ENCODE measurements around the gene DGKA. TPM values are rescaled to one million over a fixed set of nuclear protein-coding genes. Genes with fewer than 3 reads are reported as not detected.
"Not testable (repeated sequence)": the region's sequence is repeated elsewhere in the genome, so short reads cannot be mapped to it uniquely, and the experiment has no call there.

The DGKA gene
- total RNA-seq, 1 experiment from 2014 or later, result 27.2 TPM

DNA sequence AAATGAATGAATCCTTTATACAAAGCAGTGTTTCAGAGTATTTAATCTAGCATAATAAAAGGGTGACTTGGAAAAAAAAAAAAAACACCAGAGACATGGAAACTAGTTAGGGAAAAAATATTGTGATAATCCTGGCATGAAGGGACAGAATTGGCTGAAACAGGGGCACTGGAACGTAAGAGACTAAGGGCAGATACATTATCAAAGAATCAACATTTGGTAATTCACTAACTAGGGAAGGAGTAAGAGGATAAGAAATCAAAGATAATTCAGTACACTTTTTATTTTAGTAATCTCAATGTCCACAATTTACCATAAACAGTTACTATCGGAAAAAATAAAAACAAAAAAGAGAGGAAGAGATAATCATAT is 21.5 kb upstream of the DGKA start:
- Histone ChIP-seq H3K36me3 (ENCODE audit: low read depth, low read length) (peaks cover 8% of the 10 kb centered on the region; the same call in 1 of the 2 replicates), H3K9me2 (replicated peaks; ENCODE audit: low read length) (no peaks in the 10 kb centered on the region), H4K20me1 (ENCODE audit: low read length) (no peaks in the 10 kb centered on the region), H3K4me2 (ENCODE audit: low read length) (peak overlapping the region; percentile 2; the same call in 1 of the 2 replicates), H3K9me3 (ENCODE audit: low read length) (no peaks in the 10 kb centered on the region), H3K27me3 (ENCODE audit: low read length) (no peaks in the 10 kb centered on the region), H3K9ac (ENCODE audit: low read length) (no peak overlapping the region), H3F3A (ENCODE audit: low read length, unreplicated experiment) (no peaks in the 10 kb centered on the region), H3K4me1 (ENCODE audit: insufficient read depth, low read length) (peaks cover 13% of the 10 kb centered on the region; the same call in 1 of the 2 replicates), H3K4me3 (ENCODE audit: low read length) (no peak overlapping the region), H3K79me2 (ENCODE audit: low read length) (0 out of 2 replicates have a peak, but pooled peaks cover 8% of the 10 kb centered on the region), H2AFZ (ENCODE audit: low read length) (no peak overlapping the region), H3K27ac (ENCODE audit: low read length) (no peak overlapping the region)
- DNase-seq (no peak), ATAC-seq (no peak)
- intact Hi-C loops (cut with micrococcal nuclease), result no loop called here
- CTCF ChIA-PET, result no interaction called here
- TF ChIP-seq, protein P1, sequence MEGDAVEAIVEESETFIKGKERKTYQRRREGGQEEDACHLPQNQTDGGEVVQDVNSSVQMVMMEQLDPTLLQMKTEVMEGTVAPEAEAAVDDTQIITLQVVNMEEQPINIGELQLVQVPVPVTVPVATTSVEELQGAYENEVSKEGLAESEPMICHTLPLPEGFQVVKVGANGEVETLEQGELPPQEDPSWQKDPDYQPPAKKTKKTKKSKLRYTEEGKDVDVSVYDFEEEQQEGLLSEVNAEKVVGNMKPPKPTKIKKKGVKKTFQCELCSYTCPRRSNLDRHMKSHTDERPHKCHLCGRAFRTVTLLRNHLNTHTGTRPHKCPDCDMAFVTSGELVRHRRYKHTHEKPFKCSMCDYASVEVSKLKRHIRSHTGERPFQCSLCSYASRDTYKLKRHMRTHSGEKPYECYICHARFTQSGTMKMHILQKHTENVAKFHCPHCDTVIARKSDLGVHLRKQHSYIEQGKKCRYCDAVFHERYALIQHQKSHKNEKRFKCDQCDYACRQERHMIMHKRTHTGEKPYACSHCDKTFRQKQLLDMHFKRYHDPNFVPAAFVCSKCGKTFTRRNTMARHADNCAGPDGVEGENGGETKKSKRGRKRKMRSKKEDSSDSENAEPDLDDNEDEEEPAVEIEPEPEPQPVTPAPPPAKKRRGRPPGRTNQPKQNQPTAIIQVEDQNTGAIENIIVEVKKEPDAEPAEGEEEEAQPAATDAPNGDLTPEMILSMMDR (conservative IDR thresholded peaks at IDR 0.05; ENCODE audit: low read depth, low read length), result no peak
- TF ChIP-seq EZH2phosphoT487 (IDR thresholded peaks at IDR 0.05; ENCODE audit: borderline replicate concordance, low read length), result no peak
- TF ChIP-seq EZH2 (IDR thresholded peaks at IDR 0.05; ENCODE audit: low read length, unreplicated experiment), result no peak
- POLR2A ChIA-PET (ENCODE audit: unreplicated experiment), result interaction anchor here (1.4 kb wide), 1 partner anchor 92 kb away, joined by 4 read pairs; the partner anchor contains the start of genes ORMDL2 and SARNP
- no TSS peak for BruUV-seq (replicated peaks)

DNA sequence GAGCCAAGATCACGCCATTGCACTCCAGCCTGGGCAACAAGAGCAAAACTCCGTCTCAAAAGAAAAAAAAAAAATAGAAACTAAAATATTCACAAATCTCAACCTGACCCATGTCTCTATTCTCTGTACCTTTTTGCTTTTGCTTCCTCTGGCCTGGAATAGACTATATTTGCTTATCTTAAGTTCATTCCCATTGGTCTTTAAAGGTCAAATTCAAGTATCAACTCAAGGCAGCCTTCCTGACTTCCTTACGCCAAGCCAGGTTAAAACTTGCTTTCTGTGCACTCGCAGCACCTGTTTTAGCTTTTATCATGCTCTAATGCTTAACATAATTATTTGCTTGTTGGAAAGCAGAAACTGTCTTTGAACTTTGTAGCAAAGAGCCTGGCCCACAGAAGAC is 18.1 kb upstream of the DGKA start:
- H3K9me3 ChIP-seq (ENCODE audit: low read length), result no peaks in the 10 kb centered on the region
- H3K4me1 ChIP-seq (ENCODE audit: insufficient read depth, low read length), result peaks cover 16% of the 10 kb centered on the region; the same call in 1 of the 2 replicates
- H2AFZ ChIP-seq (ENCODE audit: low read length), result no peak overlapping the region
- no peak overlapping the region for H3K9ac ChIP-seq (ENCODE audit: low read length)
- H3F3A ChIP-seq (ENCODE audit: low read length, unreplicated experiment), result peaks cover 3% of the 10 kb centered on the region
- no peak overlapping the region for H3K4me3 ChIP-seq (ENCODE audit: low read length)
- DNase-seq, result no peak
- intact Hi-C loops (cut with micrococcal nuclease), result no loop called here
- ChIA-PET POLR2A (ENCODE audit: unreplicated experiment) (no interaction called here), CTCF (no interaction called here)
- no peaks in the 10 kb centered on the region for H4K20me1 ChIP-seq (ENCODE audit: low read length)
- BruUV-seq (replicated peaks), result no TSS peak
- H3K27ac ChIP-seq (ENCODE audit: low read length), result no peak overlapping the region
- peaks cover 36% of the 10 kb centered on the region for H3K79me2 ChIP-seq (ENCODE audit: low read length)
- no peaks in the 10 kb centered on the region for H3K27me3 ChIP-seq (ENCODE audit: low read length)
- no peaks in the 10 kb centered on the region for H3K9me2 ChIP-seq (replicated peaks; ENCODE audit: low read length)
- peaks cover 8% of the 10 kb centered on the region; the same call in 1 of the 2 replicates for H3K36me3 ChIP-seq (ENCODE audit: low read depth, low read length)
- TF ChIP-seq EZH2 (IDR thresholded peaks at IDR 0.05; ENCODE audit: low read length, unreplicated experiment) (no peak), EZH2phosphoT487 (IDR thresholded peaks at IDR 0.05; ENCODE audit: borderline replicate concordance, low read length) (no peak)
- TF ChIP-seq, protein P1 (conservative IDR thresholded peaks at IDR 0.05; ENCODE audit: low read depth, low read length), result no peak
- ATAC-seq, result no peak
- H3K4me2 ChIP-seq (ENCODE audit: low read length), result no peak overlapping the region

DNA sequence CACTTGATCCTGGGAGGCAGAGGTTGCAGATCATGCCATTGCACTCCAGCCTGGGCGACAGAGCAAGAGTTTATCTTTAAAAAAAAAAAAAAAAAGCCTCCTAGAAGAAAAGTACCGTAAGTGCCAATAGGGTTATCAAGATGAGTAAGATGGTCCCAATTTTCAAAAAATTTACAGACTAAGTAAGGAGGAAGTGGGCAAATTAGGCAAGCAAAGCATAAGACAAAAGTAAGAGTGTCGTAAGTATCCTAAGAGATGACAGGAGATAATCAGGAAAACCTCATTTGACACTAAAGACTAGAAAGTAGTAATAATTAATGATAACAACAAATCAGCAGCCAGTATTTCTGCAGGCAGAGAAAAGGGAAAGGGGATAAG is 15.5 kb upstream of the DGKA start:
- DNase-seq, result no peak
- BruUV-seq (replicated peaks), result no TSS peak
- no peak overlapping the region for H3K4me2 ChIP-seq (ENCODE audit: low read length)
- no peak overlapping the region for H3K9ac ChIP-seq (ENCODE audit: low read length)
- no peaks in the 10 kb centered on the region for H3K9me2 ChIP-seq (replicated peaks; ENCODE audit: low read length)
- H2AFZ ChIP-seq (ENCODE audit: low read length), result no peak overlapping the region
- no peaks in the 10 kb centered on the region for H3K9me3 ChIP-seq (ENCODE audit: low read length)
- H3F3A ChIP-seq (ENCODE audit: low read length, unreplicated experiment), result peaks cover 3% of the 10 kb centered on the region
- intact Hi-C loops (cut with micrococcal nuclease), result no loop called here
- peaks cover 28% of the 10 kb centered on the region for H3K4me1 ChIP-seq (ENCODE audit: insufficient read depth, low read length)
- H3K27me3 ChIP-seq (ENCODE audit: low read length), result no peaks in the 10 kb centered on the region
- CTCF ChIA-PET, result interaction anchor here (0.6 kb wide), 2 partner anchors 27 to 171 kb away, joined by 3 to 4 read pairs; no protein-coding TSS in a partner anchor
- no peak for ATAC-seq
- H3K79me2 ChIP-seq (ENCODE audit: low read length), result peaks cover 56% of the 10 kb centered on the region
- no peak overlapping the region for H3K4me3 ChIP-seq (ENCODE audit: low read length)
- POLR2A ChIA-PET (ENCODE audit: unreplicated experiment), result no interaction called here
- no peak overlapping the region for H3K27ac ChIP-seq (ENCODE audit: low read length)
- H3K36me3 ChIP-seq (ENCODE audit: low read depth, low read length), result peaks cover 8% of the 10 kb centered on the region; the same call in 1 of the 2 replicates
- H4K20me1 ChIP-seq (ENCODE audit: low read length), result no peaks in the 10 kb centered on the region
- TF ChIP-seq, protein P1 (conservative IDR thresholded peaks at IDR 0.05; ENCODE audit: low read depth, low read length), result no peak
- TF ChIP-seq EZH2 (IDR thresholded peaks at IDR 0.05; ENCODE audit: low read length, unreplicated experiment), result no peak
- no peak for TF ChIP-seq EZH2phosphoT487 (IDR thresholded peaks at IDR 0.05; ENCODE audit: borderline replicate concordance, low read length)

DNA sequence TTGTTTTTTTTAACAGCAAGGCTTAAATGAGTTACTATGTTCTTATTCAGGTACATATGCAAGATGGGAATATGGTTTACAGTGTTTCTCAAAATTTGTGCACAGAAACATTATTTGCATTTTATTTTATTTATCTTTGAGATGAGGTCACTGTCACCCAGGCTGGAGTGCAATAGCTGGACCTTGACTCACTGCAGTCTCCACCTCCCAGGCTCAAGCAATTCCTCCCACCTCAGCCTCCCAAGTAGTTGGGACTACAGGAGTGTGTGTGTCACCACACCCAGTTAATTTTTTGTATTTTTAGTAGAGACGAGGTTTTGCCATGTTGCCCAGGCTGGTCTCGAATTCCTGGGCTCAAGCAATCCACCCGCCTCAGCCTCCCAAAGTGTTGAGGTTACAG is 11.9 kb upstream of the DGKA start:
- CTCF ChIA-PET; BruUV-seq (replicated peaks); POLR2A ChIA-PET (ENCODE audit: unreplicated experiment); H3K9ac ChIP-seq (ENCODE audit: low read length); H4K20me1 ChIP-seq (ENCODE audit: low read length); H3K4me3 ChIP-seq (ENCODE audit: low read length); H2AFZ ChIP-seq (ENCODE audit: low read length); H3K9me3 ChIP-seq (ENCODE audit: low read length); H3K27me3 ChIP-seq (ENCODE audit: low read length); intact Hi-C loops (cut with micrococcal nuclease); H3K9me2 ChIP-seq (replicated peaks; ENCODE audit: low read length); H3K36me3 ChIP-seq (ENCODE audit: low read depth, low read length); H3F3A ChIP-seq (ENCODE audit: low read length, unreplicated experiment): not testable (repeated sequence)
- Histone ChIP-seq H3K4me2 (ENCODE audit: low read length) (peak overlapping the region; percentile 50), H3K79me2 (ENCODE audit: low read length) (peaks cover 85% of the 10 kb centered on the region), H3K4me1 (ENCODE audit: insufficient read depth, low read length) (peaks cover 38% of the 10 kb centered on the region), H3K27ac (ENCODE audit: low read length) (peak overlapping the region; percentile 23)
- ATAC-seq (peak; percentile 99), DNase-seq (peak; percentile 83)

Data from PC-3 (cell line).